Activated naive CD8-positive, alpha-beta T cell treated with anti-CD3 and anti-CD28 coated beads for 36 hours (primary cell): ENCODE data around the gene ANAPC7. TPM values are rescaled to one million over a fixed set of nuclear protein-coding genes. Genes with fewer than 3 reads are reported as not detected.
"Not testable (repeated sequence)": the region's sequence is repeated elsewhere in the genome, so short reads cannot be mapped to it uniquely, and the experiment has no call there.

Source experiments
- DNase-seq: peaks from one replicate; pipeline ENCODE4 v3.0.0; 2021
- H3K27ac Mint-ChIP-seq: one replicate; pipeline ENCODE4 v1.8.0; 2022; ENCODE audit warnings: mild to moderate bottlenecking, moderate library complexity, mixed read lengths
- H3K27me3 Mint-ChIP-seq: one replicate; pipeline ENCODE4 v1.8.0; 2022; ENCODE audit warnings: mild to moderate bottlenecking, mixed read lengths
- H3K36me3 Mint-ChIP-seq: one replicate; pipeline ENCODE4 v1.8.0; 2021; ENCODE audit warnings: mild to moderate bottlenecking, mixed read lengths
- H3K4me1 Mint-ChIP-seq: one replicate; pipeline ENCODE4 v1.8.0; 2021; ENCODE audit warnings: mixed read lengths
- H3K4me3 Mint-ChIP-seq: one replicate; pipeline ENCODE4 v1.8.0; 2022; ENCODE audit warnings: mild to moderate bottlenecking, moderate library complexity, mixed read lengths
- H3K9me3 Mint-ChIP-seq: one replicate; pipeline ENCODE4 v1.8.0; 2022; ENCODE audit warnings: mixed read lengths
- total RNA-seq, 2 experiments: library from RNA; stranded (reverse); gene quantifications; one replicate each; pipeline ENCODE4 v1.2.3, GENCODE V29; 2021

Gene ANAPC7
- total RNA-seq, 2 experiments from 2014 or later: 66.6 to 67.5 TPM

DNA sequence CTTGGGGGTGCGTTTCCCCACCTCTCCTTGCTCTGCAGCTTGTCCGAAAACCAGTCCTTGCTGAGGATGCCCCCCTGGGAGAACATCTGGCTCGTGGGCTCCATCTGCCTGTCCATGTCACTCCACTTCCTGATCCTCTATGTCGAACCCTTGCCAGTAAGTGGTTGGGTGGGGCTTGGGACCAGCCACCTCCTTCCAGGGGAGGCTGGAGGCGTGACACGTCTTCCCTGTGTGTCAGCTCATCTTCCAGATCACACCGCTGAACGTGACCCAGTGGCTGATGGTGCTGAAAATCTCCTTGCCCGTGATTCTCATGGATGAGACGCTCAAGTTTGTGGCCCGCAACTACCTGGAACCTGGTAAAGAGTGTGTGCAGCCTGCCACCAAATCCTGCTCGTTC is 57.5 kb downstream of the ANAPC7 start:
- no peak overlapping the region for H3K4me3 Mint-ChIP-seq
- peaks cover 24% of the 10 kb centered on the region for H3K4me1 Mint-ChIP-seq
- no peaks in the 10 kb centered on the region for H3K27me3 Mint-ChIP-seq
- DNase-seq: no peak
- peaks cover 35% of the 10 kb centered on the region for H3K36me3 Mint-ChIP-seq
- no peak overlapping the region for H3K27ac Mint-ChIP-seq
- no peaks in the 10 kb centered on the region for H3K9me3 Mint-ChIP-seq

DNA sequence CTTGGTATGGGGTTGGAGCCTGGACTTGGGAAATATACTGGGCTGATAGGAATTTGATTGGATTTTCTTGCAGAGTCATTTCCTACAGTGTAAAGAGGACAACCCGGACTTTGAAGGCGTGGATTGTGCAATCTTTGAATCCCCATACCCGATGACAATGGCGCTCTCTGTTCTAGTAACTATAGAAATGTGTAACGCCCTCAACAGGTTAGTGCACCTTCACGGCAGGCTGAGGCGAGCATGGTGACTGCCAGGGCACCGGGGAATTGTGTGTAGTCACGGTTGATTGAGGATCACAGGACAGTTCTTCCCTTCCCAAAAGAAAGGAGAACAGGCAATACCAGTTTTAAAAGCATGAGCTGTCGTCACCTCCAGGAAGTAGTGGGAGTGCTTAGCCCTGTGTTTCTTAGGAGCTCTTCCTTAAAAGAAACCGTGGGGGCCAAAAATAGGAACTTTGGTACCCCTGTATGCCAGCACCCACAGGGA is 58.3 kb downstream of the ANAPC7 start:
- no peaks in the 10 kb centered on the region for H3K27me3 Mint-ChIP-seq
- H3K27ac Mint-ChIP-seq: no peak overlapping the region

DNA sequence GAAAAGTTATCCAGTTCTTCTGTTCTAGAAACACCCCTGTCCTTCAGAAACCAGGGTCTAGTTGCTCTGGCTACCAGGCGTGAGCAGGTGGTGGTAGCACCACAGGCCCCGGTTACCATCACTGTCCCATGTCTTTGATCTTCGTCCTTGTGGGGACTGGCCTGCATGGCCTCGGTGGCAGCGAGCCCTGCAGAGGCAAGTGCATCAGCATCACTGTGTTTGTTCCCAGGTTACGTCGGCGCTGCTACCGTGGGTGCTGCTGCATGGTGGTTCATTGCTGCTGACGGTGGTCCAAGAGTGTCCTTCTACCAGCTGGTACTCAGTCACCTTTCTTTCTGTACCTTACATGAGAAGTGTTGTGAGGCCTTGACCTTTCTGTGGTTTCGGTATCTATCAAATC is 58.9 kb downstream of the ANAPC7 start:
- Mint-ChIP-seq H3K4me1 (peaks cover 16% of the 10 kb centered on the region), H3K9me3 (no peaks in the 10 kb centered on the region), H3K36me3 (peaks cover 38% of the 10 kb centered on the region), H3K27me3 (no peaks in the 10 kb centered on the region), H3K27ac (peak overlapping the region; percentile 29), H3K4me3 (no peak overlapping the region)
- no peak for DNase-seq

More for the DNA sequence above, 58.3 kb downstream of the ANAPC7 start:
- DNase-seq: no peak
- Mint-ChIP-seq H3K4me1 (peaks cover 22% of the 10 kb centered on the region), H3K9me3 (no peaks in the 10 kb centered on the region), H3K36me3 (peaks cover 38% of the 10 kb centered on the region), H3K4me3 (no peak overlapping the region)

DNA sequence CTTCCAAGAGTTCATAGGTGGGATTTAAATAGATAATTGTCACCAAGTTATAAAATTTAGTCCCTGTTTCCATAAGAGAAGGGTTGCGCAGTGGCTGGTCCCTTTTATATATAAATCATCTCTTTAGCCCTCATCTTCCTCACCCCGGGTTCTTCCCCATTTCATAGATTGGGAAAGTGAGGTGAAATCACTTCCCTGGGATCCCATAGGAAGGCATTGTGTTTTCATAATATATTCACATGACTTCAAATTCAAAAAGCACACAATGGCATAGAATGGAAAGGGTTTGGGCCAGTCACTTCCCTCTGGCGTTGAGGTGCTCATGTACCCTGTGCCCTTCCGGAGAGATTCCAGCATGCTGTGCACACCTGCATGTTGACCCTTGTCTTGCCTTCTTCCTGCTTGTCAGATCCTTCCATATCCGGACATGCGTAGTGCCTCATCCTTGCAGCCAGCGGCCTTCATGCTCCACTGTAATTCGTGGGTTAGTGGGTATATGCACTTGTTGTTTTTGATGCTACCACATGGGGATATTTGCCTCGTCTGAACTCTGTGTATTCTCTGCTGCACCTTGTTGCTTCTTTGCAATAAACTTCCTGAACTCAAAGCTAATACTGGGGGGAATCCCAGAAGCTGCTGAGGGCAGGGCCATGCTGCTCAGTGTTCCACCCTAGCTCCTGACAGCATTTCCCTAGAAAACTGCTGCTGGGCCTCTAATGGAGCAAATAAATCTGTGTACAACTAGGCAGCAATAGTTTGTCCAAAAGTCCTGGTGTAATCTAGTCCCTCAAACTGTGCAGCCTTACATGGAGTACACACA is 59.6 kb downstream of the ANAPC7 start:
- H3K27ac Mint-ChIP-seq: no peak overlapping the region

DNA sequence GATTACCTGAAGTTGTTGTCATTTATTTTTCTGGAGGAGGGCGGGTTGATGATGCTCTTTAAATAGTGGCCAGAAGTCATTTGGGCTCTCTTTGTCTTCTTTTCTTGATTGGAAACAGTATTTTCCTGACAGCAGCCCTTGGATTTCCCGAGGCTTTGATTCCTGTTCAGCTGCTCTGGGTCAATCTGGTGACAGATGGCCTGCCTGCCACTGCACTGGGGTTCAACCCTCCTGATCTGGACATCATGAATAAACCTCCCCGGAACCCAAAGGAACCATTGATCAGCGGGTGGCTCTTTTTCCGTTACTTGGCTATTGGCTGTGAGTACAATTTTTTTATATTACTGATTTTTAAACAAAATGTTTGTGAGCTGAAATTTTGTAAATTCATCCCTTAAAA is 60.4 kb downstream of the ANAPC7 start:
- H3K4me1 Mint-ChIP-seq: peaks cover 3% of the 10 kb centered on the region
- DNase-seq: no peak
- H3K27ac Mint-ChIP-seq: no peak overlapping the region
- H3K4me3 Mint-ChIP-seq: no peak overlapping the region
- H3K9me3 Mint-ChIP-seq: no peaks in the 10 kb centered on the region
- peaks cover 41% of the 10 kb centered on the region for H3K36me3 Mint-ChIP-seq
- no peaks in the 10 kb centered on the region for H3K27me3 Mint-ChIP-seq

More for the DNA sequence above, 59.6 kb downstream of the ANAPC7 start:
- no peaks in the 10 kb centered on the region for H3K27me3 Mint-ChIP-seq
- H3K9me3 Mint-ChIP-seq: no peaks in the 10 kb centered on the region
- H3K36me3 Mint-ChIP-seq: peaks cover 39% of the 10 kb centered on the region
- H3K4me3 Mint-ChIP-seq: no peak overlapping the region
- H3K4me1 Mint-ChIP-seq: peaks cover 9% of the 10 kb centered on the region
- no peak for DNase-seq

DNA sequence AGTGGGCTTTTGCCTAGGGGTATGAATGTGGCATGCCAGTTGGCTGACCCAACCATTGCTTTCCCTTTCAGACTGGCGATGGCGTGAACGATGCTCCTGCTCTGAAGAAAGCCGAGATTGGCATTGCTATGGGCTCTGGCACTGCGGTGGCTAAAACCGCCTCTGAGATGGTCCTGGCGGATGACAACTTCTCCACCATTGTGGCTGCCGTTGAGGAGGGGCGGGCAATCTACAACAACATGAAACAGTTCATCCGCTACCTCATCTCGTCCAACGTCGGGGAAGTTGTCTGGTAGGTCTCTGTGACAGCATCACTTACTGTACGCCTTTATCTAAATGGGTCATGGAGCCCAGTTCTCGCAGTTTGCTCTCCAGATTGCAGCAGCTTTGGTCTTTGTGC is 61.4 kb downstream of the ANAPC7 start:
- DNase-seq: no peak
- Mint-ChIP-seq H3K4me1 (peaks cover 3% of the 10 kb centered on the region), H3K27me3 (no peaks in the 10 kb centered on the region), H3K9me3 (no peaks in the 10 kb centered on the region), H3K27ac (no peak overlapping the region), H3K36me3 (peaks cover 36% of the 10 kb centered on the region), H3K4me3 (no peak overlapping the region)

DNA sequence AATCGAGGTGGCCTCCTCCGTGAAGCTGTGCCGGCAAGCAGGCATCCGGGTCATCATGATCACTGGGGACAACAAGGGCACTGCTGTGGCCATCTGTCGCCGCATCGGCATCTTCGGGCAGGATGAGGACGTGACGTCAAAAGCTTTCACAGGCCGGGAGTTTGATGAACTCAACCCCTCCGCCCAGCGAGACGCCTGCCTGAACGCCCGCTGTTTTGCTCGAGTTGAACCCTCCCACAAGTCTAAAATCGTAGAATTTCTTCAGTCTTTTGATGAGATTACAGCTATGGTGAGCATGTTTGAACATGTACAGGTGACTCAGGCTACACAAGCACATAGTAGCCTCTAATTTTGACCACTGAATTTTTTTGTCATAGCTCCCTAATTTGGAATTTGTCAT is 62.8 kb downstream of the ANAPC7 start:
- no peak for DNase-seq
- H3K27me3 Mint-ChIP-seq: no peaks in the 10 kb centered on the region
- peak overlapping the region; percentile 42 for H3K27ac Mint-ChIP-seq
- H3K36me3 Mint-ChIP-seq: peaks cover 36% of the 10 kb centered on the region
- no peak overlapping the region for H3K4me3 Mint-ChIP-seq
- H3K9me3 Mint-ChIP-seq: no peaks in the 10 kb centered on the region
- peaks cover 3% of the 10 kb centered on the region for H3K4me1 Mint-ChIP-seq

DNA sequence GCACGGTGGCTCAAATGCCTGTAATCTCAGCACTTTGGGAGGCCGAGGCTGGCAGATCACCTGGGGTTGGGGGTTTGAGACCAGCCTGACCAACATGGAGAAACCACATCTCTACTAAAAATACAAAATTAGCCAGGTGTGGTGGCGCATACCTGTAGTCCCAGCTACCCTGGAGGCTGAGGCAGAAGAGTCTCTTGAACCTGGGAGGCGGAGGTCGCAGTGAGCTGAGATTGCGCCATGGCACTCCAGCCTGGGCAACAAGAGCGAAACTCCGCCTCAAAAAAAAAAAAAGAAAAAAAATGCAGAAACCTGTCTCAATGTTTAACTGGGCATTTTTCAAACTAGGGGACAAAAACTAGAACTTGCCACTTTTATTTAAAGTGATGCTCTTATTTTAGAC is 63.2 kb downstream of the ANAPC7 start:
- not testable (repeated sequence) for H3K9me3 Mint-ChIP-seq, DNase-seq, H3K27me3 Mint-ChIP-seq, H3K4me1 Mint-ChIP-seq, H3K4me3 Mint-ChIP-seq
- Mint-ChIP-seq H3K36me3 (peaks cover 38% of the 10 kb centered on the region), H3K27ac (peak overlapping the region; percentile 42)

DNA sequence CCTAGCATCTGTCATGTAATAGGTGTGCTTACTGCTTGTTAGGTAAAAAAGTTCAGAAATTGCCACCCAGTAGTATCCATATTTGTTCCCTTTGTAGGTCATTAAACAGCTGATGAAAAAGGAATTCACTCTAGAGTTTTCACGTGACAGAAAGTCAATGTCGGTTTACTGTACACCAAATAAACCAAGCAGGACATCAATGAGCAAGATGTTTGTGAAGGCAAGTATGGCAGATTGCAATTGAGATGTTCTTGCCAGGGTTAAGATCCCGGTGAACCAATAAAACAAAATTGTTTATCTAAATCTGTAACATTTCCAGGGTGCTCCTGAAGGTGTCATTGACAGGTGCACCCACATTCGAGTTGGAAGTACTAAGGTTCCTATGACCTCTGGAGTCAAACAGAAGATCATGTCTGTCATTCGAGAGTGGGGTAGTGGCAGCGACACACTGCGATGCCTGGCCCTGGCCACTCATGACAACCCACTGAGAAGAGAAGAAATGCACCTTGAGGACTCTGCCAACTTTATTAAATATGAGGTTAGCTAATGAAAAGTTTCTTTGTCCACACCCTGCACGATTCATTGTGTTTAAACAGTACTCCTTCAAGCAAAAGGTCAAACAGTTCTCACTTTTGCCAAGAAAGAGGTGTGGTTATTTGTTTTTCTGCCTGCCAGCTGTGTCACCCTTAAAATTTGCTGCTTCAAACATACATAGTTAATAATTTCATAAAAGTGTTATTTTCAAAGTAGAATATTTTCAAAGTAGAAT is 64.1 kb downstream of the ANAPC7 start:
- DNase-seq: no peak
- Mint-ChIP-seq H3K9me3 (no peaks in the 10 kb centered on the region), H3K36me3 (peaks cover 30% of the 10 kb centered on the region), H3K4me1 (no peaks in the 10 kb centered on the region), H3K27me3 (no peaks in the 10 kb centered on the region), H3K4me3 (no peak overlapping the region), H3K27ac (no peak overlapping the region)

DNA sequence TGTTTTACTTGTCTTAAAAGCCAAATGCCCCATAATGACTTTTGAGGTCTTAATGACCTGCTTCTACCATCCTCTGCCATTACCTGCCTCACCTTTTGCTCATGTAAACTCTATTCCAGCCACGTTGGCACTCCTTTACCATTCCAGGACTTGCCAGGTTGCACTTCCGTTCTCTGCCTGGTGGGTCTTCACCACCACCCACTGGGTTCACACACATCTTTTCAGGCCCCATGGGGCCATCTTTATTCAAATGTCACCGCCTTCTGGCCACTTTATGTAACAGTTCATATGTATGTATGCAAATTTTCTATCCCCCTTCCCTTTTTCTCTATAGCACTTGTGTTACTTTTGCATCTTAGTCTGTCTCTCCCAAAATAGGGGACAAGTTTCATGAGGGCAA is 64.8 kb downstream of the ANAPC7 start:
- H3K9me3 Mint-ChIP-seq: no peaks in the 10 kb centered on the region
- DNase-seq: no peak
- H3K4me1 Mint-ChIP-seq: no peaks in the 10 kb centered on the region
- H3K27me3 Mint-ChIP-seq: no peaks in the 10 kb centered on the region
- H3K27ac Mint-ChIP-seq: peak overlapping the region; percentile 35
- H3K36me3 Mint-ChIP-seq: peaks cover 32% of the 10 kb centered on the region
- H3K4me3 Mint-ChIP-seq: no peak overlapping the region

DNA sequence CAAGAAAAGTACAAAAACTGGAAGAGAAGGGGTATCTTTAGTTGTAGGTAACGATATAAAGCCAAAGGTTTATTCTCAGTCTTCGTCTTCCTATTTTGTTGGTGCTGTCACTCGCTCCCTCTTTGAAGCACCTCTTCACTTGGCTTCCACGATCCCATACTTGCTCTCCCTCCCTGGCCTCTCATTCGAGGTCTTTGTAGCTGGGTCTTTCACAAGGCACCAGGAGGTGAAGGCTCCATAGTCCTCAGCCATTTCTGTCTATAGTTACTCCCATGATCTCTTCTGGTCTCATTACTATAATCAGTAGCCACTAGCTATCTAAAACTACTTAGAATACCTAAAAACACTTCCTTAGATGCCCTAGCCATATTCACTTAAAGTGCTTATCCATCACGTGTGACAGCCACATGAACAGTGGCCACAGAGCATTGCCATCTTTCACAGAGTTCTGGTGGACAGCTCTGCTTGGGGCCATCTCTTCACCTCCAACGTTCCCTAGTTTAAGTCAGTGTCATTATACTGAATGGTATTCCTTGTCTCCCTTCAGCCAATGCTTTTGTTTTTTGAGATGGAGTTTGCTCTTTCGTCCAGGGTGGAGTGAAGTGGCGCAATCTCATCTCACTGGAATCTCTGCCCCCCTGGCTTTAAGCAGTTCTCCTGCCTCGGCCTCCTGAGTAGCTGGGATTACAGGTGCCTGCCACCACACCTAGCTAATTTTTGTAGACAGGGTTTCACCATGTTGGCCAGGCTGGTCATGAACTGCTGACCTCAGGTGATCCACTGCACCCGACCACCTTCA is 65.4 kb downstream of the ANAPC7 start:
- no peak for DNase-seq

DNA sequence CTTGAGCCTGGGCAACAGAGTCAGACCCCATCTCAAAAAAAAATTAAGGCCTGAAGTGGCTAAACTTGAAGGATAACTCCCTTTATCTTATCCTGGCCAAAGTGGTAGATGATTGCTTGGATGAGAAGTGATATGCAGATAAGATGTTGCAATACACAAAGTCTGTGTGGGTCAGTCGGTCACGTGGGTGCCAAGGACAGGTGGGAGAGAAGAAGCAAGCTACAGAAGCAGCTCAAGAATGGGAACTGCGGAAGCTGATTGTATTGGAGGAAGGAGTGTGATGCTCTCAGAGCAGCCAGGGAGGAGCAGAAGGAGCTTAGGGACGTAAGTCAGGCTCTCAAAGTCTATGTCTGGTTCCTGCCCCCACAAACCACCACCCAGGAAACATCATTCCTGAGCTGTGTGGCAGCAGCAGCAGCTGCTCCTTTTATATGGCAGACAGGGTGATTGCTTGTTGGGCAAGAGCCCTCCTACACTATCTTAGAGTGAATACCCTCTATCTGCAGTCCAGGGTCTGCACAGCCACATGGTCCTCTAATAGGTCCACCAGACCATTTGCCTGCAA is 67.9 kb downstream of the ANAPC7 start:
- Mint-ChIP-seq H3K4me1 (no peaks in the 10 kb centered on the region), H3K27ac (no peak overlapping the region), H3K4me3 (no peak overlapping the region), H3K9me3 (no peaks in the 10 kb centered on the region), H3K27me3 (no peaks in the 10 kb centered on the region), H3K36me3 (peaks cover 34% of the 10 kb centered on the region)
- DNase-seq: no peak

More for the DNA sequence above, 65.4 kb downstream of the ANAPC7 start:
- no peaks in the 10 kb centered on the region for H3K9me3 Mint-ChIP-seq
- no peak overlapping the region for H3K27ac Mint-ChIP-seq
- no peaks in the 10 kb centered on the region for H3K27me3 Mint-ChIP-seq
- peaks cover 33% of the 10 kb centered on the region for H3K36me3 Mint-ChIP-seq
- no peak overlapping the region for H3K4me3 Mint-ChIP-seq
- H3K4me1 Mint-ChIP-seq: no peaks in the 10 kb centered on the region

DNA sequence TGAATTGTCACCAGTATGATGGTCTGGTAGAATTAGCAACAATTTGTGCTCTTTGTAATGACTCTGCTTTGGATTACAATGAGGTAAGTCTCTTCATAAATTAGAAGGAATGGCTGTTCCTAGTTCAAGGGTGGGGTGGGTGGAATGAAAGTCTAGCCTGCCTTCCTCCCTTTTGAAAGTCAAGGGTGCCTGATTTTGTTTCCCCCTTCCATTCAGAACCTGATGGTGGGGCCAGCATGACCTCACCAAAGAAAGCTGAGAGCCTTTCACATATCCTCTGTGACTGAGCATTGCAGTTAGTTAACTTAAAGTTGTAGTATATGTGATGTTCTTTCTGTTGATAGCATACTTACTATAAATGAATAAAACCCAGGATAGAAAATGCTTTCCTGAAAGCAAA is 70.3 kb downstream of the ANAPC7 start:
- Mint-ChIP-seq H3K9me3 (no peaks in the 10 kb centered on the region), H3K4me1 (peaks cover 4% of the 10 kb centered on the region), H3K27ac (peak overlapping the region; percentile 17), H3K4me3 (no peak overlapping the region), H3K36me3 (peaks cover 30% of the 10 kb centered on the region), H3K27me3 (no peaks in the 10 kb centered on the region)
- DNase-seq: no peak

DNA sequence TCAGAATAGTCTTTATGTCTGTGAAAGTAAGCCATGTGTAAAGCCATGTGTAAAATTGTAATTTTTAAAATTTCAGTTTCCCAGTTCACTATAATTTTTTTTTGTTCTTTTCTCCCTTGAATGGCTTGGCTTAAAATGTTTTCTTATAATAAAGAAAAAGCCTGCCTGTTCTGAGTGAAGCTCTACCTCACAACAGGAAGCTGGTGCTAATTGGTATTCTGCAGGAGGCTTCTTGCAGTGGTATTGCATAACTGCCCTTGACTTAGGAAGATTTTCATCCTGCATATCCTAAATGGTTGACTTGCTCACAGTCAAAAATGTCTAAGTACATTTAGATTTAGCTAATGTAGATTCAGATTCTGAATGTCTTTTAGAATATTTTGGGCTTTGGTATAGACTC is 73.0 kb downstream of the ANAPC7 start:
- no peak for DNase-seq
- Mint-ChIP-seq H3K9me3 (no peaks in the 10 kb centered on the region), H3K36me3 (peaks cover 35% of the 10 kb centered on the region), H3K27me3 (no peaks in the 10 kb centered on the region), H3K4me1 (peaks cover 4% of the 10 kb centered on the region), H3K4me3 (no peak overlapping the region), H3K27ac (no peak overlapping the region)

DNA sequence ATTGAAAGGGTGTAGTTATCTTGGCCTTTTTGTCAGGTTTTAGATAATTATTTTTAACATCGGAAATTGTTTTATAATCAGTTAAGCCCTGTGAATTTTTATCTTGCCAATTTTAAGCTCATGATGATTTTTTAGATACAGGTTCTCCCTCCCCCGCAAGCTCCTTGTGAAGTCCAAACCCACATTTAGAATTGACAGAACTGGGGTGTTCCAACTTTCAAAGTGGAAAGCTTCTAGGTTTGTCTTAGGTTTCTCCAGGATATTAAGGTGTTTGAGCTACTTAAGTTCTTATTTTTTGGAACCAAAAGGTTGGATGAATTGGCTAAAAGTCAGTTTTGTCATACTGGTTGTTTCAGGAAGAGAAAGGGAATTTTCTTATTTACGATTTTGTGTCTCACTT is 73.4 kb downstream of the ANAPC7 start:
- Mint-ChIP-seq H3K9me3 (no peaks in the 10 kb centered on the region), H3K4me1 (peaks cover 4% of the 10 kb centered on the region), H3K4me3 (no peak overlapping the region), H3K36me3 (peaks cover 32% of the 10 kb centered on the region), H3K27me3 (no peaks in the 10 kb centered on the region), H3K27ac (no peak overlapping the region)
- DNase-seq: no peak
